Measurements from ENCODE around the gene E2F4.
A peak's percentile ranks its signal among the peaks of the same experiment; 100 is the strongest.

E2F4 gene

DNA sequence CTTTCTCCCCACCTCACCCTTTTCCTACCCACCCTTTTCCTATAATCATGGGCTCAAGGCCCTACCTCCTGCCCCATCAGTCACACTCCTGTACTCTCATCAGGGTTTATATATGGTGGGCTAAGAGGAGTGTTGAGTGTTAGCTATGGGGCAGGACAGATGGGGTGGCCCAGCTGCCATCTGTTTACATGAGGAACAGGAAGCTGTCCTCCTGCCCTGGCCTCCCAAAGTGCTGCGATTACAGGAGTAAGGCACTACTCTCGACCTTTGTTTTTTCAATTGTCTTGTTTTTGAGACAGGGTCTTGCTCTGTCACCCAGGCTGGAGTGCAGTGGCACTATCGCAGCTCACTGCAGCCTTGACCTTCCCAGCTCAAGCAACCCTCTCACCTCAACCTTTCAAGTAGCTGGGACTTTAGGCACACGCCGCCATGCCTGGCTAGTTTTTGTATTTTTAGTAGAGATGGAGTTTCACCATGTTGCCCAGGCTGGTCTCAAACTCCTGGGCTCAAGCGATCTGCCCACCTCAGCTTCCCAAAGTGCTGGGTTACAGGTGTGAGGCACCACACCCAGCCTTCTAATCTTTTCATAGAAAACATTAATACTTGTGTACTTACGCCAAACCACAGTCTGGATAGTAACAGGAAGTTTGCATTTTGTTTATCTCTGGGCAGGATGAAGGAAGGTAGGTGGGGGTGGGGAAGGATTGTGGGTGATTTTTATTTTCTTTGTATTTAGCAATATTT is 33.9 kb upstream of the E2F4 start:
- ATAC-seq = no peak
- no peak for TF ChIP-seq ZNF70 (CRISPR knock-in tag; IDR thresholded peaks at IDR 0.05)
- TF ChIP-seq RARB (CRISPR knock-in tag; IDR thresholded peaks at IDR 0.05) = no peak
- TF ChIP-seq, protein P1, sequence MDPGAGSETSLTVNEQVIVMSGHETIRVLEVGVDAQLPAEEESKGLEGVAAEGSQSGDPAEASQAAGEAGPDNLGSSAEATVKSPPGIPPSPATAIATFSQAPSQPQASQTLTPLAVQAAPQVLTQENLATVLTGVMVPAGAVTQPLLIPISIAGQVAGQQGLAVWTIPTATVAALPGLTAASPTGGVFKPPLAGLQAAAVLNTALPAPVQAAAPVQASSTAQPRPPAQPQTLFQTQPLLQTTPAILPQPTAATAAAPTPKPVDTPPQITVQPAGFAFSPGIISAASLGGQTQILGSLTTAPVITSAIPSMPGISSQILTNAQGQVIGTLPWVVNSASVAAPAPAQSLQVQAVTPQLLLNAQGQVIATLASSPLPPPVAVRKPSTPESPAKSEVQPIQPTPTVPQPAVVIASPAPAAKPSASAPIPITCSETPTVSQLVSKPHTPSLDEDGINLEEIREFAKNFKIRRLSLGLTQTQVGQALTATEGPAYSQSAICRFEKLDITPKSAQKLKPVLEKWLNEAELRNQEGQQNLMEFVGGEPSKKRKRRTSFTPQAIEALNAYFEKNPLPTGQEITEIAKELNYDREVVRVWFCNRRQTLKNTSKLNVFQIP (CRISPR knock-in tag; IDR thresholded peaks at IDR 0.05; ENCODE audit: borderline replicate concordance, low read depth) = no peak
- TF ChIP-seq CSDC2 (CRISPR knock-in tag; IDR thresholded peaks at IDR 0.05) = no peak
- no peak for TF ChIP-seq TOX (CRISPR knock-in tag; IDR thresholded peaks at IDR 0.05; ENCODE audit: borderline replicate concordance)
- TF ChIP-seq PPARA (CRISPR knock-in tag; IDR thresholded peaks at IDR 0.05; ENCODE audit: borderline replicate concordance) = no peak
- TF ChIP-seq ESRRG (CRISPR knock-in tag; IDR thresholded peaks at IDR 0.05) = no peak
- TF ChIP-seq ZC3H10 (CRISPR knock-in tag; IDR thresholded peaks at IDR 0.05) = no peak
- TF ChIP-seq, protein P2, sequence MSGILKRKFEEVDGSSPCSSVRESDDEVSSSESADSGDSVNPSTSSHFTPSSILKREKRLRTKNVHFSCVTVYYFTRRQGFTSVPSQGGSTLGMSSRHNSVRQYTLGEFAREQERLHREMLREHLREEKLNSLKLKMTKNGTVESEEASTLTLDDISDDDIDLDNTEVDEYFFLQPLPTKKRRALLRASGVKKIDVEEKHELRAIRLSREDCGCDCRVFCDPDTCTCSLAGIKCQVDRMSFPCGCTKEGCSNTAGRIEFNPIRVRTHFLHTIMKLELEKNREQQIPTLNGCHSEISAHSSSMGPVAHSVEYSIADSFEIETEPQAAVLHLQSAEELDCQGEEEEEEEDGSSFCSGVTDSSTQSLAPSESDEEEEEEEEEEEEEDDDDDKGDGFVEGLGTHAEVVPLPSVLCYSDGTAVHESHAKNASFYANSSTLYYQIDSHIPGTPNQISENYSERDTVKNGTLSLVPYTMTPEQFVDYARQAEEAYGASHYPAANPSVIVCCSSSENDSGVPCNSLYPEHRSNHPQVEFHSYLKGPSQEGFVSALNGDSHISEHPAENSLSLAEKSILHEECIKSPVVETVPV (CRISPR knock-in tag; IDR thresholded peaks at IDR 0.05) = no peak
- no peak for TF ChIP-seq TCF4 (CRISPR knock-in tag; IDR thresholded peaks at IDR 0.05; ENCODE audit: borderline replicate concordance)
- TF ChIP-seq, protein P3, sequence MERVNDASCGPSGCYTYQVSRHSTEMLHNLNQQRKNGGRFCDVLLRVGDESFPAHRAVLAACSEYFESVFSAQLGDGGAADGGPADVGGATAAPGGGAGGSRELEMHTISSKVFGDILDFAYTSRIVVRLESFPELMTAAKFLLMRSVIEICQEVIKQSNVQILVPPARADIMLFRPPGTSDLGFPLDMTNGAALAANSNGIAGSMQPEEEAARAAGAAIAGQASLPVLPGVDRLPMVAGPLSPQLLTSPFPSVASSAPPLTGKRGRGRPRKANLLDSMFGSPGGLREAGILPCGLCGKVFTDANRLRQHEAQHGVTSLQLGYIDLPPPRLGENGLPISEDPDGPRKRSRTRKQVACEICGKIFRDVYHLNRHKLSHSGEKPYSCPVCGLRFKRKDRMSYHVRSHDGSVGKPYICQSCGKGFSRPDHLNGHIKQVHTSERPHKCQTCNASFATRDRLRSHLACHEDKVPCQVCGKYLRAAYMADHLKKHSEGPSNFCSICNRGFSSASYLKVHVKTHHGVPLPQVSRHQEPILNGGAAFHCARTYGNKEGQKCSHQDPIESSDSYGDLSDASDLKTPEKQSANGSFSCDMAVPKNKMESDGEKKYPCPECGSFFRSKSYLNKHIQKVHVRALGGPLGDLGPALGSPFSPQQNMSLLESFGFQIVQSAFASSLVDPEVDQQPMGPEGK (CRISPR knock-in tag; IDR thresholded peaks at IDR 0.05; ENCODE audit: borderline replicate concordance) = no peak
- TF ChIP-seq, protein P4, sequence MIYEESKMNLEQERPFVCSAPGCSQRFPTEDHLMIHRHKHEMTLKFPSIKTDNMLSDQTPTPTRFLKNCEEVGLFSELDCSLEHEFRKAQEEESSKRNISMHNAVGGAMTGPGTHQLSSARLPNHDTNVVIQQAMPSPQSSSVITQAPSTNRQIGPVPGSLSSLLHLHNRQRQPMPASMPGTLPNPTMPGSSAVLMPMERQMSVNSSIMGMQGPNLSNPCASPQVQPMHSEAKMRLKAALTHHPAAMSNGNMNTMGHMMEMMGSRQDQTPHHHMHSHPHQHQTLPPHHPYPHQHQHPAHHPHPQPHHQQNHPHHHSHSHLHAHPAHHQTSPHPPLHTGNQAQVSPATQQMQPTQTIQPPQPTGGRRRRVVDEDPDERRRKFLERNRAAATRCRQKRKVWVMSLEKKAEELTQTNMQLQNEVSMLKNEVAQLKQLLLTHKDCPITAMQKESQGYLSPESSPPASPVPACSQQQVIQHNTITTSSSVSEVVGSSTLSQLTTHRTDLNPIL (CRISPR knock-in tag; IDR thresholded peaks at IDR 0.05; ENCODE audit: low read depth) = no peak
- TF ChIP-seq BACH2 (CRISPR knock-in tag; IDR thresholded peaks at IDR 0.05; ENCODE audit: borderline replicate concordance) = no peak
- TF ChIP-seq ZFP30 (CRISPR knock-in tag; IDR thresholded peaks at IDR 0.05) = no peak

DNA sequence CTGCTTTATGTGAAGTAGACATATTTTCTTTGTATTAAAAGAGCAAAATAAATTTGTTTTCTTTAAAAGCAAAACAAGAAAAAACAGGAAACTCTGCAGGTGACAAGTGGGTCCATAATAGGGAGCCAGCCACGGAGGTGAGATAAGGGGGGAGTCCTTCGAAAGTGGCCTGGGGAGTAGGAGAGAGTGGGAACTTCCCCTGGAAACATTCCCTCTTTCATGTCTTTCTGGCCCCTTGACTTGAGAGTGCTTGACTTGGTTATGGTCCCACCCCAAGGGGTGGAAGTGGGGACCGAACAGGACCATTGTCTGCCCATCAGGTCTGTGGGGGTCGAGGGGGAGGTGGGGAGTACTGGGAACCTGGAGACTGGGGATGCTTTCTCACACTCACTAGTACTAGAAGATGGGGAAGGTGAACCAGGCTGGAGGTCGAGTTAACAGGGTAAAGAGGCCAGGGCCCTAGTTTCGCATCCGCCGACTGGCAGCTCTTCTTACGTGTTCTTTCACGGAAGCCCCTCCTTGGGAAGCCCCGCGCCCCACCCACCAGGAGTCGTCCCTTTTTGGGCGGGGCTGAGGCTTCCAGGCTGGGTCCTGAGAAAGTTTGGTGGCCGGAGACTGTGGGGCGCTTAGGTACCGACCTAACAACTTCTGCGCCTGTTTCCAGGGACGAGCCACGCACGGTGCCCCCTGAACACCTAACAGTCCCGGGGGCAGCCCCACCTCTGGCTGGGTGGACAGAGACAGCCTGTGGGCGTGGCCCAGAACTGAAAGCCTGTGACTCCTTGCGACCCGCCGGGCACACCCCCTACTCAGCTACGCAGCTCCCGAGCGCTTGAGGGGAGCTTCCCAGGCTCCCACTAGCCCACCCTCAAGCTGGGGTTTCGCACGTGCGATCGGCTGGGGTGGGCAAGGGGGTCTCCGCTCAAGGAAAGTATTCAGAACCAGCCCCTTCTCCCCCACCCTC is 33.0 kb upstream of the E2F4 start:
- ATAC-seq = peak; percentile 19
- TF ChIP-seq ARNTL (CRISPR knock-in tag; IDR thresholded peaks at IDR 0.05; ENCODE audit: borderline replicate concordance, low read depth) (no peak), ZFP3 (CRISPR knock-in tag; IDR thresholded peaks at IDR 0.05) (no peak), GLIS3 (CRISPR knock-in tag; IDR thresholded peaks at IDR 0.05) (no peak), SNAI2 (CRISPR knock-in tag; IDR thresholded peaks at IDR 0.05) (no peak), RARB (CRISPR knock-in tag; IDR thresholded peaks at IDR 0.05) (no peak), ISL1 (CRISPR knock-in tag; IDR thresholded peaks at IDR 0.05) (no peak), PPARA (CRISPR knock-in tag; IDR thresholded peaks at IDR 0.05; ENCODE audit: borderline replicate concordance) (no peak), OSR1 (CRISPR knock-in tag; IDR thresholded peaks at IDR 0.05) (no peak), BACH2 (CRISPR knock-in tag; IDR thresholded peaks at IDR 0.05; ENCODE audit: borderline replicate concordance) (no peak)
- TF ChIP-seq, protein P2 (CRISPR knock-in tag; IDR thresholded peaks at IDR 0.05) = no peak
- TF ChIP-seq, protein P5, sequence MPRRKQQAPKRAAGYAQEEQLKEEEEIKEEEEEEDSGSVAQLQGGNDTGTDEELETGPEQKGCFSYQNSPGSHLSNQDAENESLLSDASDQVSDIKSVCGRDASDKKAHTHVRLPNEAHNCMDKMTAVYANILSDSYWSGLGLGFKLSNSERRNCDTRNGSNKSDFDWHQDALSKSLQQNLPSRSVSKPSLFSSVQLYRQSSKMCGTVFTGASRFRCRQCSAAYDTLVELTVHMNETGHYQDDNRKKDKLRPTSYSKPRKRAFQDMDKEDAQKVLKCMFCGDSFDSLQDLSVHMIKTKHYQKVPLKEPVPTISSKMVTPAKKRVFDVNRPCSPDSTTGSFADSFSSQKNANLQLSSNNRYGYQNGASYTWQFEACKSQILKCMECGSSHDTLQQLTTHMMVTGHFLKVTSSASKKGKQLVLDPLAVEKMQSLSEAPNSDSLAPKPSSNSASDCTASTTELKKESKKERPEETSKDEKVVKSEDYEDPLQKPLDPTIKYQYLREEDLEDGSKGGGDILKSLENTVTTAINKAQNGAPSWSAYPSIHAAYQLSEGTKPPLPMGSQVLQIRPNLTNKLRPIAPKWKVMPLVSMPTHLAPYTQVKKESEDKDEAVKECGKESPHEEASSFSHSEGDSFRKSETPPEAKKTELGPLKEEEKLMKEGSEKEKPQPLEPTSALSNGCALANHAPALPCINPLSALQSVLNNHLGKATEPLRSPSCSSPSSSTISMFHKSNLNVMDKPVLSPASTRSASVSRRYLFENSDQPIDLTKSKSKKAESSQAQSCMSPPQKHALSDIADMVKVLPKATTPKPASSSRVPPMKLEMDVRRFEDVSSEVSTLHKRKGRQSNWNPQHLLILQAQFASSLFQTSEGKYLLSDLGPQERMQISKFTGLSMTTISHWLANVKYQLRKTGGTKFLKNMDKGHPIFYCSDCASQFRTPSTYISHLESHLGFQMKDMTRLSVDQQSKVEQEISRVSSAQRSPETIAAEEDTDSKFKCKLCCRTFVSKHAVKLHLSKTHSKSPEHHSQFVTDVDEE (CRISPR knock-in tag; IDR thresholded peaks at IDR 0.05) = no peak
- TF ChIP-seq, protein P3 (CRISPR knock-in tag; IDR thresholded peaks at IDR 0.05; ENCODE audit: borderline replicate concordance) = no peak
- TF ChIP-seq, protein P1 (CRISPR knock-in tag; IDR thresholded peaks at IDR 0.05; ENCODE audit: borderline replicate concordance, low read depth) = no peak

All from SK-N-SH treated with all-trans-retinoic acid at 6 μM for 48 hours (cell line).